NCI-H1694 treated with DMSO at 0.1 percent for 48 hours (cell line): ENCODE measurements around the gene C11orf24.
"Not testable (repeated sequence)": the region's sequence is repeated elsewhere in the genome, so short reads cannot be mapped to it uniquely, and the experiment has no call there.

Experiments
- DNase-seq: peaks from one replicate; lab custom pipeline; 2025; lab: John Stamatoyannopoulos, UW

The C11orf24 gene

DNA sequence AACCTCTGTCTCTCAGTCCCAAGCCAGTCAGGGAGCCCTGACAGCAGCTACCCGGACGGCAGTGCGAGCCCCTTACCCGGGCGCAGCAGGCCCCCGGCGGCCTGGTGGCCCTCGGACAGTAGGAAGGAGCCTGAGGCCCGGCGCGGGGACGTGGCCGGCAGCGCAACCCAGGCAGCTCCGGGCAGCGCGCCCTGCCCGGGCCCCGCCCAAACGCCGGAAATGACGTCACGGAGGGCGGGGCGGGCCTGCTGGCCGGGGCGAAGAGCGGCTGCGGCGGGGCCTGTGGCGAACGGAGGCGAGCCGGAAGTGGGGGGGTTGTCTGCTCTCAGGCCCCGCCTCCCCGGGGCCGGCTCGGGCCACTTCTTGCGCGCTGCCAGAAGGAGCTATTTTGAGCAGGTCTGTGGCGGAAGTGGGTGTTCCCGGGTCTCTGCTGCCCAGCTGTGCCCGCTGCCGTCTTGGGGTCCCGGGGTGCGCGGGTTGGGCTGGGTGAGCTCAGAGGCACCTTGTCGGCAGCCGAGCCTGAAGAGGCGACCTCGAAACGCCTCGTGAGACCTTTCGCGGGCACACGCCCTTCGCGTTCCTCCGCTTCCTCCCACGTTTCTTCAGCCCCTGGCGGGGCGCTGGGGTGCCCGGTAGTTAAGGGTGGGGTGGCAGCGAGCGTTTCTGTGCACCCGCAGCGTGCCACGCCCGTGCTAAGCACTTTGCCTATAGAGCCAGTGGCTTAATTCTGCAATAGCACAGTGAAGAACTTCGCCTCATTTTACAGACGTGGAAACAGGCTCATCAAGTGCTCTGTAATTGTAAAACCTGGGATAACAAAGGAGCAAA lies at the start of gene C11orf24:
C11orf24 (minus strand) TSS at position 193 of the 828 bp plus-strand sequence. CDS start 8,206 bp downstream, outside the sequence.
- peak; percentile 61 for DNase-seq

DNA sequence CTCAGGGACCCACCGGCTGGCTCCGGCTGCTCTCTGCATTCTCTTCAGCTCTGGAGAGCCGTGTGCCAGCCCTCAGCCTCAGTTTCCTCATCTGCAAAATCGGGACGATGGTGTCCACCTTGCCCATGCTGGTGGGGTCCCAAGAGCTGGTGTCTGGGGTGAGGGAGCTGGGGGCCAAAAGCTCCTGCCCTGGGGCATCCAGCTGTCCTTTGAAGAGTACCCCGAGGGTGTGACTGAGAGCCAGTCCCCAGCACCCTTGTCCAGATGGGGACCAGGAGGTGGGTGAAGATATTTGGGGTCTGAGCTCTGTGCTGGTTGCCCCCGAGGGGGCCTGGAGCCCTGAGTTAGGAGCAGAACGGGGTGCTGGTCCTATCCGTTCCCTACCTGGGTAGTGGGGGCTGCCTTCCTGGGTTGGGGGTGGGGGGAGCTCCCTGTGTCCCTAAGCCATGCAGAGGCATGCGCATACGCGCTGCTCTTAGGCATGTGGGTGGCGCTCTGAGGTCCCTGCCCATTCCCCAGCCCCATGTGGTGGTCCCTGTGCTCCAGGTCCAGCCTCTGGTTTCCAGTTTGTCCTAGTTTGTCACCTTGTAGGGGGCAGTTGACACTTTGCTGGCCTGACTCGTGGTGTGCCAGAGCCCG lies 45.5 kb upstream of the C11orf24 start:
- DNase-seq = no peak

DNA sequence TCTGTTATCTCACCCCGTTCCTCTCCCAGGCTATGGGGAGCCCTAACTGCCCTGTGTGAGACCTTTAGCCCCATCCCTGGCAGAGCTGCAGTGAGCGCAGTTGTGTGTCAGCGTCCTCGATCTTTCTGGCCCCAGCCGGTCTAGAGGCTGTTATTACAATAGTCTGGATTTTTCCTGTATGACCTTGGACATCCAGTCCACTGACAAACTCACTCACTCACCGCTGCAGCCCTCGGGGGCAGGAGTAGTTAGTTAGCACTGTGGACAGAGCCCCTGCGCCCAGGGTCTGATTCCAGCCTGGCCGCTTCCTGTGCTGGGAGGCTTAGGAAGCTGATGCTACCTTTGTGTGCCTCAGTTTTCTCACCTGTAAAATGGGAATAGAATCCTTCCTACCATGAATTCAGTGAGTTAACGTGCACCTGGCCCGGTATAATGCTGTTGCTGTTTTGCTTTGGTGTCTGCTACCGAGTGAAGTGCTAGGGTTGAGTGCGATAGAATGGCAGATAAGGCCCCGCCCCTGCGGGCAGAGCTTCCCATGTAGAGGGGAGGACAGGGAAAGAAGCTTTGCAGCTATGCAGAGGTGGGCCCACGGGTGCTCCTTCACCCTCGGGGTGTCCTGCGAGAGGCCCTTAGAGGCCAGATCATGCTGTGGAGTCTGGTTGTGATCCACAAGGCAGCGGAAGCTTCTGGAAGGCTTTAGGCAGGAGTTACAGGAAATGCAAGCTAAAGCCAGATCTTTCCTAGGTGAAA lies 43.6 kb upstream of the C11orf24 start:
- no peak for DNase-seq

DNA sequence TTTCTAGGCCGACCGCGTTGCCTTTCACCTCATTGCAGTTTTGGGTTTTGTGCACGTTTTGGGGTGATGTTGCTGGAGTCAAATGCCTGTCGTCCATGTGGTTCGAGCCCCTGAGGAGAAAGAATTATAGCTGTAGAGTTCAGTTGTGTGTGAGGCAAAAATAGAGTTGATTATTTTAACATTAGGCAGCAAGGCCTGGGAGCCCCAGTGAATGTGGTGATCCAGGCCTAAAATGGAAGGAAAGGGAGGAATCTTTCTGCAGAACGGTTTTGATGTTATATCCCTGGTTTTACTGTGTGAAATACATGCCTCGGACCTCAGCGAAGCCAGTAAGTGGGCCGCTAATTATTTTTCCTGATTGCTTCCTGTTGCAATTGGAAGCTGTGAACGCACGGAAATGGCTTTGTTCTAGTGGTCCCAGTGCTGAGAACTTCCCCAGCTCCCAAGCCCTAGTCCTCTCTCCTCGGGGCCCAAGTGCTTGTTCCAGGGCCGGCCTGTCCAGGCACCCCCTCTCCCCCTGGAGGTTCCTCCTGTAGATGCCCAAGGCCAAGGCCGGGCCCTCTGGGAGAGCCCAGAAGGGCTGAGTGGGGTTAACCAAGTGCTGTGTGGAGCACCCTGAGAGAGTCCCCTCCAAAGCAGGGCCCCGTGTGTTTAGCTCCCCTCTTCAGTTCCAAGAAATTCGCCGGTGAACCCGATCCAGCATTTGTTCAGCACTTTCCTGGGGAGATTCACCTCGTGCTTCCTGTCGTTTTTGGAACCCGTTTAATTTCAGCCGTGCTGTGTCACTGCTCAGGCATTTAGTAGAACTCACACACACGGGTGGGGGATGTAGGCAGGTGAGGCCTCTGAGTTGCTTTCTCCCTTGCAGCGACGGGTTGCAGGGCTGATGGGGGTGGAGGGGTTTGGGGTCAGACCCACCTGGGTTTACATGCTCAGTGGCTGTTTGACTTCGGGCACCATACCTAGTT lies 42.7 kb upstream of the C11orf24 start:
- no peak for DNase-seq

DNA sequence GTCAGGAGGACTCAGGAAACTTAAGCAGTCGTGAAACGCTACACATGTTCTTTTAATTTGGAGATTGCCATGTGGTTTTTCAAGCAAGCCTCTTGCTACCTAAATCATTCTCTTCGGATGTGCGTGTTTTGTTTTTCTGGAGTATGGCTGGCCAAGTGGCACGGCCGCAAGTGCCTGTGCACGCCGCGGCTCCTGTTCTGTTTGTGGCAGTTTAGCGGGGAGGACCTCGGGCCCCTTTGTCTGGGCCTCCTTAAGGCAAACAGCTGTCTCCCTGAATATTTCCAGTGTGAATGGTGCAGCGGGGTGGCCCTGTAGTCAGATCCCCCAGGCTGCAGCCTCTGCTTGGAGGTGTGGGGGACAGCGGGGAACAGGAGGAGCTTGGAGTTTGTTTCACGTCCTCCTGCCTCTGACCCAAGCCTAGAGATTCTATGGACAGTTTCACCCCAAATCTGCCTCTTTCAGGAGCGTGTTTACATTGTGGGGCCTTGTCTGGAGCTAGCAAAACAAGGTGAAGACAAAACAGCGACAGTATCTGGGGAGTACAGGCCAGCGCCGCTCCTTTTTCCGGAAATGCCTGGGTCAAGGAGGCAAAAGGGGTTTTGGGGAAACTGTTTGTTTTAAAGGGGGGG lies 41.9 kb upstream of the C11orf24 start:
- no peak for DNase-seq

DNA sequence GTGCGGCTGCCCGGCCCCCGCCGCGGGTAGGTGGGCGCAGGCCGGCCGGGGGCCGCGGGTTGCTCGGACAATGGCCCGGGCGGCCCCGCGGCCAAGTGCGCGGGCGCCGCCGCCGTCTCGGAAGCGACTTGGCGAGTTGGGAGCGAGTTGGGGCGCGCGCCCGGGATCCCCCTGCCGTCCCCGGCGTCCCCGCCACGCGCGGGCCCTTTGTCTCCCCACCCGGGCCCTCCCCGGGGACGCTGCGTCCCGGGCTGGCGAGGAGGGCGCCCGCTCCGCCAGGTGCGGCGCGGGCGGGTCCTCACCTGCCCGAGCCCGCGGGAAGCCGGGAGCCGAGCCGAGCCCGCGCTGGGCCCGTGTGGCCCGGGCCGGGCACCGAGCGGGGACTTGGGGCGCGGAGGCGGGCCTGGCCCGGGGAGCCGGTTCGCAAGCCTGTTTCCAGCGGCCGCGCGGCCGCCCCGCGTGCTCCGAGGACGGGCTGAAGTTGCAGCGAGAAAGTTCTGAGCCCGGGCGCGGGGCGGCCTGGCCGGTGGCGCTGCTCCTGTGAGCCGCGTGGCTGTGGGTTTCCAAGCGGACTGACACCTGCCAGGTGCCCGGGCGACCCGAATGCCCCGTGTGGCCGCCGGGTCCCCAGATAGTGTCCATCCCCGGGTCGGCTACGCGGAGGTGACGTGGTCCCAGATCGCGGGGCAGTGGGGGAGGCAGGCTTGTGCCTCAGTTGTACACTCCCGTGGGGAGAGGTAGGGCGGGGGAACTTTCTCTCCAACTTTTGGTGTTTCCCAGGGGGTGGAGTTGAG lies 41.2 kb upstream of the C11orf24 start:
- no peak for DNase-seq

DNA sequence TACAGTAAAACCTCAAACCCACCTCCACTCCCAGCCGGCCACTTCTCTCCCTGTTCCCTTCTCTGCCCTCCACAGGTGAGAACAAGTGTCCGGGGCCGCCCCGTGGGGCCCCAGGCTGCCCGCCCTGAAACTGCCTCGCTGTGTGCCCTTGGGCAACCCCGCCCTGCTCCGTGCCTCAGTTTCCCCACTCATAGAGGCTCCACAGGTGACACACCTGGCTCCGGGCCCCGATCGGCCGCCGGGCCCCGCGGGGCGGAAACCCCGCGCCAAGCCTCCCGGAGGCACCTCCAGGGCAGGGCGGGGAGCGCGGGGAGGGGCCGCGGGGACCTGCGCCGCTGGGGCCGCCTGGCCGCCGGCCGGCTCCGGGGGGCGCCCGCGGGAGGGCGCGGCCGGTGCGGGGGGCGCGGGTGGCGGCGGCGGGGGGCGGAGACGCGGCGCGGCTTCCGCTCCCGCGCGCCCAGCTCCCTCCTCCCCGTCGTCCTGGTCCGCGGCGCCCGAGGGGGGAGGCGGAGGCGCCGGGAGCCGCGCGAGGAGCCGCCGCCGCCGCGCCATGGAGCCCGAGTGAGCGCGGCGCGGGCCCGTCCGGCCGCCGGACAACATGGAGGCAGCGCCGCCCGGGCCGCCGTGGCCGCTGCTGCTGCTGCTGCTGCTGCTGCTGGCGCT lies 40.5 kb upstream of the C11orf24 start, which contains the start of gene LRP5:
LRP5 (plus strand) TSS at position 475 of the 663 bp plus-strand sequence; CDS start at position 599, 124 bp downstream.
- DNase-seq = no peak

DNA sequence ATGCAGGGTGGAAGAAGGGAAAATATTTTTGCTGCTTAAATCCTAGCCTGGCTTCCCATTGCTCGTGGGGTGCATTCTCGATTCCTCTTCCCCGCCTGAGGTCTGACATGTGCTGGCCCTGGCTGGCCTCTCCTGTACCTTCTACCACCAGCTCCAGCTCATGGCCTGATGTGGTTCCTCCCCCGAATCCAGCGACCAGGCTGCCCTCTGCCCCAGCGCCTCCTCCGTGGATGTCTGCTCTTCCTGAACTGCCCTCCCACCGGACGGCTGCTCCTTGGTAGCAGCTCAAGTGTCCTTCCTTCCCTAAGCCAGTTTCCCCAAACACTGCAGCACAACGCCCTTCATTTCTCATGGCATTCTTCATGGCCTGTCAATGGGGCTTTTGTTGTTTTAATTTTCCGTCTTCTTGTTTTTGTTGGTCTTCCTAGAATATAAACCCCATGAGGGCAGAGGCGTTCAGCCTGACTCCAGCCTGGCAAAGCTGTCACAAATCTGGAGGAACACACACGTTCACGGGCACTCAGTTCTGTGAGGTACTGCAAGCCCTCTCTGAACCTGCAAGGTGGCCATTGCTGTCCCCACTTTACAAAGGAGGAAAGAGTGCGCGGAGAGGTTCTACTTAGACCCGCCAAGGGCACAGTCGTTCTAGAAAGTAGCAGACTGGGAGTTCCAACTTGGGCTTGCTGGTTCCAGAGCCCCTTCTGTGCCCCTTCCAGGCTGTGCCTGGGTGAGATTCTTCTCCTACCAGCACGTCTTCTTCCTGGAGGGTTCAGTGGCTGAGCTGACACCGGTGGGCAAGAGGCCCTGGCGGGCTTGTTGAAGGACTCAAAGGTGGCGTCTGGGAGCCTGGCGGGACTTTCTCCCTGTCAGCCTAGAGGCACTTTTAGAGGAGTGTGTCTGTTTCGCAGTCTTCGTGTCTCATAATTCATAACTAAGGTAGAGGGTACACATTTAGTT lies 39.7 kb upstream of the C11orf24 start:
- DNase-seq = no peak

DNA sequence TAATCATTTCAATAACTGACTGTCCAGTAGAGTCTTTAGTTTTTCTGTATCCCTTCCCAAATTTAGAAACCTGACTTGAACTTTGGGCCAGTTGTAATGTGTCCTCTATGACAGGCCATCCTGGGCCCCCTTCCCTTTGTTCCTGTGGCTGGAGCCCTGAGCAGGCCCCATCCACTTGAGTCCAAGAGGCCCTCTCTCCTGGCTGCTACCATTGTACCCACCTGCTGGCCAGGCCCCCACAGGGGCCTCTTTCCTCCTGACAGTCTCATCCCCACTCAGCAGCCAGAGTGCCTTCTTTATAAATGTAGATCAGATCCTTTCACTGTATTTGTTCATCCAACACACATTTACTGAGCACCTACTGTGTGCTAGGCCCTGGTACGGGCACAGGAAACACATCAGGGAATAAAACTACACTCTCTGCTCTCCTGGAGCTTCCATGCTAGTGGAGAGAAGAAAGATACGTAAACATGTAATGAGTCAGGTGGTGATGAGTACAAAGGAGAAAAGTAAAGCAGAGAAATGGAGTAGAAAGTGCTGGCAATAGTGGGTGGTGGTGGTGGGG lies 37.9 kb upstream of the C11orf24 start:
- no peak for DNase-seq

DNA sequence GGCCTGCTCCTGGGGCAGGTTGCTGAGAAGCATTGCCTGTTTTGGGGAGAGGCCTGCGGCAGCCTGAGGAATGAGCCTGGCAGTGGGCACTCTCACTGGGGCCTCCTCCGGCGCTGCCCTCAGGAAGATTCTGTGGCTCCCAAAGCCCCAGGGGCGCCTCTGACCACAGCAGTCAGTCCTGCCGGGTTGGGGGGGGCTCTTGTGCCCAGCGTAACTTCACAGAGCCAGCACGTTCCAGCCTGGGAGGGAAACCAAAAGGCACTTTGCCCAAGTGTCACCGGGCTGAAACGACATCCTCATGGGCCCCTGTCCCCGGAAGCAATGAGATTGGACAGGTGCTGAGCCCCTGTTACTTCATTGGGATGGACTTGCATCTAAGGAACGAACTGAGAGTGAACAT lies 36.3 kb upstream of the C11orf24 start:
- no peak for DNase-seq

DNA sequence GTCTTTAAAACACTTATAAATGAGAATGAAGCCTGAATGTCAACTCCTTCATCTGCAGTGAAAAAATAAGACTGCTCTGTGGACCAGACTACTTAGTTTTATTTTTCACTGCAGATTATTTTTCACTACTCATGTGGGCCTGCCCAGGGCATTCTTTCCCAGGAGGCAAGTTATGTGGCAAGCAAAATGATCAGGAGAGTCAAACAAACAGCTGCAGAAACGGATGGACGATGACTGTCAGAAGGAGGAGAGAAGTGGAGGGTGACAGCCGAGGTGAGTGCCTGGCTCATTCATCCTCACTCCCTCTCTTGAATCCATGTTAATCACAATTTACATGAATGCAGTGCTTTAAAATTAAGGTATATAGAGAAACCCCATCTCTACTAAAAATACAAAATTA lies 34.9 kb upstream of the C11orf24 start:
- no peak for DNase-seq

DNA sequence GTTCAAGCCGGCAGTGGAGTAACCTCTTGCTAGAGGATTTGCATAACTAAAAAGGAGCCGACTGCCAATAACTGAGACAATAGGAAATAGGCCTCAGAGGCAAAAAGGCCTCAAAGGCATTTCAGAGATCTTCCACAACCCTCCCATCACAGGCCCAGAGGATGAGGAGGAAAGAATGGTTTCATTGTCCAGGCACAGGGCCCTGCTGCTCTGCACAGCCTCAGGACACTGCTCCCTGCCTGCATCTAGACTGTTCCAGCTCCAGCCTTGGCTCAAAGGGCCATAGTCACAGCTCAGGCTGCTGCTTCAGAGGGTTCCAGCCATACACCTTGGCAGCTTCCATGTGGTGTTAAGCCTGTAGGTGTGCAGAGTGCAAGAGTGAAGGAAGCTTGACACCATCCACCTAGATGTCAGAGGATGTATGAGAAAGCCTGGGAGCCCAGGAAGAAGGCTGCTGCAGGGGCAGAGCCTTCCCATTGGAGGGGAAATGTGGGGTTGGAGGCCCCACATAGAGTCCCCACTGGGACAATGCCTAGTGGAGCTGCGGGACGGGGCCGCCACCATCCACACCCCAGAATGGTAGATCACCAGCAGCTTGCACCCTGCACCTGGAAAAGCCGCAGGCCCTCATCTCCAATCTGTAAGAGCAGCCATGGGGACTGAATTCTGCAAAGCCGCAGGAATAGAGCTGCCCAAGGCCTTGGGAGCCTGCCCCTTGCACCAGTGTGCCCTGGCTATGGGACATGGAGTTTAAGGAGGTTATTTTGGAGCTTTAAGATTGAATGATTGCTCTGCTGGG lies 32.4 kb upstream of the C11orf24 start:
- no peak for DNase-seq

DNA sequence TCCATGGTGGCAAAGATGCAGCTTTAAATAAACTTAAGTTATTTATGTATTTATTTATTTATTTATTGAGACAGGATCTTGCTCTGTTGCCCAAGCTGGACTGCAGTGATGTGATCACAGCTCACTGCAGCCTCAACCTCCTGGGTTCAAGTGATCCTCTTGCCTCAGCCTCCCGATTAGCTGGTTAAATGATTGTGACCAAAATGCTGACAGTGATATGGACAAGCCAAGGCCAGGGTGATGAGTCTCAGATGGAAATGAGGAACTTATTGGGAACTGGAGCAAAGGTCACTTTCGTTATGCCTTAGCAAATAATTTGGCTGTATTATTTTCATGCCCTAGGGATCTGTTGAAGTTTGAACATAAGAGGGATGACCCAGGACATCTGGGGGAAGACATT lies 31.3 kb upstream of the C11orf24 start:
- DNase-seq = no peak

DNA sequence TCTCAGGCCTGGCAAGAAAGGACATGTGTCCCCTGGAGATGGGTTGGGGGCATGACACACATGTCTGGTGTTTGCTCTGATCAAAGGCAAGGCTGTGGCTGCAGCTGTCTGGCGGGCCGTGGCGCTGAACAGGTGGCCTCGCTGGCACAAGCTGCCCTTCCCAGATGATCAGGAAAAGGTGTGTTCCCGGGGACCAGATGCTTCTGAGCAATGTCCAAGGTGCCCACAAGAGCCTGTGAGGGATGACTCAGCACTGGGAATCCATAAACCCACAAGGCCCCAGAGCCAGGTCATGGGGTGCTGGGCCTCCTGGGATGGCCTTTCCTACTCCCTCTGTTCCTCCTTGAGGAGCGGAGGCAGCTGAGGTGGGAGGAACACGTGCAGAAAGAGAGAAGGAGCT lies 30.9 kb upstream of the C11orf24 start:
- no peak for DNase-seq

DNA sequence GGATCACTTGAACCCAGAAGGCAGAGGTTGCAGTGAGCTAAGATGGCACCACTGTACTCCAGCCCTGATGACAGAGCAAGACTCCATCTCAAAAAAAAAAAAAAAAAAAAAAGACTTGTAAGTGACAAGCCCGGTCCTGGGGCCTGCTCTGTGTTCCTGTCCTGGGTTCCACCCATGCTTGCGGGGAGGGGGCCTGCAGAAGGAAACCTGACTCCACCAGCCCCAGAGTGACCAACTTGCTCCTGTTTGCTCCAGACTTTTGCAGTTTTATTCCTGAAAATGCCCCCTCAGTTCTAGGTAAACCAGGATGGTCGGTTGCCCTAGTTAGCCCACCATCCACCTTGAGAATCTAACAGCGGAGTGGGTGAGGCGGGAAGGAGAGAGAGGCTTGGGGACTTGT lies 30.5 kb upstream of the C11orf24 start:
- no peak for DNase-seq

DNA sequence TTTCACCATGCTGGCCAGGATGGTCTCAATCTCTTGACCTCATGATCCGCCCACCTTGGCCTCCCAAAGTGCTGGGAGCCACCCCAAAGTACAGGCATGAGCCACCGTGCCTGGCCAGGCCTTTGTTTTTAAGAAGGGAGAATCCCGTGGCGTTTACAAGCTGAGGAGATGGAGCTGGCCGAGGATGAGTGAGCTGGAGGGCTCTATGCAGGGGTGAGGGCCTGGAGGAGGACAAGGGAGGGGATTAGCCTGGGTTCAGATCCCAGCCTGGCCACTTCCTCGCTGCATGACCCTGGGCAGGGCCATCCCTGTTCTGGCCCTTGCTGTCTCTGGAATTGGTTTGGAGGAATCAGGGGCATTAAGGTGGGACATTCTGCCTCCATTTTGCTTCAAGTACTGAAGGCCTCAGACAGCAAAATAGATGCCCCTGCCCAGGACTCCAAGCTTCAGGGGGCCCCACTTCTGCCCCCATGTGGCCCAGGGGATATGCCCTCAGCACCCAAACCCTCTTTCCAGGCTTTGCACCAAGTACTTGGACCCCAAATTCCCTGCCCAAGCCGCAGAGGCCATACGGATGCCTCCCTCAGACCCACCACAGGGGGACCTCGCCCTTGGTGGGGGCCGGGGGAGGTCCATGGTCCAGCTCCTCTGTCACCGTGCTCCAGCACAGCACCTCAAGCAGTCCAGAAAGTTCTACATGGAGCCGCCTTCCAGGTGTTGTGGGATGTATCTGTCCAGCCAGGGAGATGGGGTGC lies 28.5 kb upstream of the C11orf24 start:
- no peak for DNase-seq

DNA sequence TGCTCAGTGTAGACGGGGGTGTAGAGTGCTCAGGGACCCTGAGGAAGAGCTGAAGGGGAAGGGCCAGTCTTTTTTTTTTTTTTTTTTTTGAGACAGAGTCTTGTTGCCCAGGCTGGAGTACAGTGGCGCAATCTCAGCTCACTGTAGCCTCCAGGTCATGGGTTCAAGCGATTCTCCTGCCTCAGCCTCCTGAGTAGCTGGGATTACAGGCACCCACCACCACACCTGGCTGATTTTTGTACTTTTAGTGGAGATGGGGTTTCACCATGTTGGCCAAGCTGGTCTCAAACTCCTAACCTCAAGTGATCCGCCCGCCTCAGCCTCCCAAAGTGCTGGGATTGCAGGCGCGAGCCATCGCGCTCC lies 27.7 kb upstream of the C11orf24 start:
- DNase-seq = not testable (repeated sequence)
